ENCODE results near the gene HDGF.
A peak's percentile ranks its signal among the peaks of the same experiment; 100 is the strongest.
"Not testable (repeated sequence)": the region's sequence is repeated elsewhere in the genome, so short reads cannot be mapped to it uniquely, and the experiment has no call there.

The HDGF gene

GRCh38 chr1:156767101-156767878, 15.8 kb upstream of the HDGF start, which contains the start of gene PRCC:
Gene PRCC (plus strand): TSS chr1:156767535. CDS start chr1:156767772, 237 bp downstream.
- DNase-seq (ENCODE audit: low read depth), result peak; percentile 95

GRCh38 chr1:156766298-156767100, 15.0 kb upstream of the HDGF start:
- no peak for DNase-seq (ENCODE audit: low read depth)

GRCh38 chr1:156765666-156766065, 14.2 kb upstream of the HDGF start:
- DNase-seq (ENCODE audit: low read depth), result no peak

GRCh38 chr1:156765136-156765535, 13.7 kb upstream of the HDGF start:
- not testable (repeated sequence) for DNase-seq (ENCODE audit: low read depth)

- no peak for DNase-seq (ENCODE audit: low read depth)
Measured at GRCh38 chr1:156760796-156761104, 9.3 kb upstream of the HDGF start.

- no peak for DNase-seq (ENCODE audit: low read depth)
Measured at GRCh38 chr1:156760092-156760795, 8.8 kb upstream of the HDGF start.

GRCh38 chr1:156757572-156758253, 6.2 kb upstream of the HDGF start:
- not testable (repeated sequence) for DNase-seq (ENCODE audit: low read depth)

- DNase-seq (ENCODE audit: low read depth), result no peak
Measured at GRCh38 chr1:156756355-156756754, 4.9 kb upstream of the HDGF start.

GRCh38 chr1:156755527-156755950, 4.1 kb upstream of the HDGF start:
- DNase-seq (ENCODE audit: low read depth), result no peak

GRCh38 chr1:156754219-156754618, 2.7 kb upstream of the HDGF start:
- no peak for DNase-seq (ENCODE audit: low read depth)

GRCh38 chr1:156752843-156753482, 1.5 kb upstream of the HDGF start:
- DNase-seq (ENCODE audit: low read depth), result no peak

GRCh38 chr1:156751757-156752481, 444 bp upstream of the HDGF start:
- DNase-seq (ENCODE audit: low read depth), result peak; percentile 96

- DNase-seq (ENCODE audit: low read depth), result no peak
Measured at GRCh38 chr1:156750711-156751450, 594 bp downstream of the HDGF start.

- DNase-seq (ENCODE audit: low read depth), result no peak
Measured at GRCh38 chr1:156750191-156750672, 1.2 kb downstream of the HDGF start.

- DNase-seq (ENCODE audit: low read depth), result no peak
Measured at GRCh38 chr1:156749419-156750118, 1.9 kb downstream of the HDGF start.

GRCh38 chr1:156748670-156749418, 2.6 kb downstream of the HDGF start:
- no peak for DNase-seq (ENCODE audit: low read depth)

GRCh38 chr1:156747742-156748669, 3.5 kb downstream of the HDGF start:
- no peak for DNase-seq (ENCODE audit: low read depth)
